Stimulated activated memory B cell treated with anti-CD40 and anti-IgM and Interleukin-4, amounts not matched to agents 10 μg/mL and 1 μg/mL and 100 μg/mL, for 72 hours (primary cell): Measurements from ENCODE around the gene SLC66A1.
"Not testable (repeated sequence)": the region's sequence is repeated elsewhere in the genome, so short reads cannot be mapped to it uniquely, and the experiment has no call there.

ENCODE experiments used
- ATAC-seq: fragments of 150-1000 bp; cut with Tn5 transposase; 2 replicates; pipeline ENCODE4 v1.10.0; 2021
- H3K27ac Mint-ChIP-seq: one replicate; pipeline ENCODE4 v1.8.0; 2022; ENCODE audit warnings: mild to moderate bottlenecking, mixed read lengths
- H3K27me3 Mint-ChIP-seq: one replicate; pipeline ENCODE4 v1.8.0; 2022; ENCODE audit warnings: mixed read lengths
- H3K36me3 Mint-ChIP-seq: one replicate; pipeline ENCODE4 v1.8.0; 2022; ENCODE audit warnings: mixed read lengths
- H3K4me1 Mint-ChIP-seq: one replicate; pipeline ENCODE4 v1.8.0; 2022; ENCODE audit warnings: mixed read lengths
- H3K4me3 Mint-ChIP-seq: one replicate; pipeline ENCODE4 v1.8.0; 2022; ENCODE audit warnings: mild to moderate bottlenecking, moderate library complexity, mixed read lengths
- H3K9me3 Mint-ChIP-seq: one replicate; pipeline ENCODE4 v1.8.0; 2022; ENCODE audit warnings: mixed read lengths

The SLC66A1 gene

GRCh38 chr1:19288324-19289241, 23.5 kb upstream of the SLC66A1 start, which contains the start of gene AKR7A3:
TSS of gene AKR7A3 (minus strand) at chr1:19288770. CDS start at chr1:19288709, 61 bp downstream.
- Mint-ChIP-seq H3K4me3 (peak within 1 kb of the TSS; percentile 71), H3K36me3 (peaks cover 28% of the 10 kb centered on the region), H3K27ac (peak within 1 kb of the TSS; percentile 28), H3K27me3 (peaks cover 23% of the 10 kb centered on the region), H3K4me1 (peaks cover 12% of the 10 kb centered on the region)
- ATAC-seq = peak; percentile 90
- H3K9me3 Mint-ChIP-seq = not testable (repeated sequence)

GRCh38 chr1:19289244-19289643, 22.9 kb upstream of the SLC66A1 start:
- H3K27me3 Mint-ChIP-seq = peaks cover 23% of the 10 kb centered on the region
- peaks cover 8% of the 10 kb centered on the region for H3K9me3 Mint-ChIP-seq
- peaks cover 32% of the 10 kb centered on the region for H3K36me3 Mint-ChIP-seq
- H3K27ac Mint-ChIP-seq = no peak overlapping the region
- ATAC-seq = no peak
- peaks cover 12% of the 10 kb centered on the region for H3K4me1 Mint-ChIP-seq
- peak overlapping the region; percentile 46 for H3K4me3 Mint-ChIP-seq

DNA sequence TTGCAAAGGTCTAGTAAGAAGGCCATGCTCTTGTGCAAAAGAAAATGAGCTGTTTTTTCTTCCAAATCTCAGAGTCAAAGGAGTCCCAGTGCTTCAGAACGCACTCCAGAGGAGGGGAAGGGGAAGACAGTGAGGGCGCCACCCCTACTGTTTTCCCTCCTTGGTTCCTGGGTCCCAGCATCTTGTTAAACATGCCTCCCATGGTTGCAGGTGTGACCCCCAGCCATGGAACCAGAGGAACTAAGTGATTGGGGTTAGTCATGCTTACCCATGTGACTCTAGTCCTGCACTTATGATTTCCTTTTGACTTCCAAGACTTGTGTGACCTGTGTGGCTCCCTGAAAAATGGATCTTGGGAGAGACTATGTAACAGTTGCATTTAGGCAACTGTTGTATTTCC, 17.5 kb upstream of the SLC66A1 start:
- no peak for ATAC-seq
- no peak overlapping the region for H3K27ac Mint-ChIP-seq
- H3K36me3 Mint-ChIP-seq = peaks cover 51% of the 10 kb centered on the region

DNA sequence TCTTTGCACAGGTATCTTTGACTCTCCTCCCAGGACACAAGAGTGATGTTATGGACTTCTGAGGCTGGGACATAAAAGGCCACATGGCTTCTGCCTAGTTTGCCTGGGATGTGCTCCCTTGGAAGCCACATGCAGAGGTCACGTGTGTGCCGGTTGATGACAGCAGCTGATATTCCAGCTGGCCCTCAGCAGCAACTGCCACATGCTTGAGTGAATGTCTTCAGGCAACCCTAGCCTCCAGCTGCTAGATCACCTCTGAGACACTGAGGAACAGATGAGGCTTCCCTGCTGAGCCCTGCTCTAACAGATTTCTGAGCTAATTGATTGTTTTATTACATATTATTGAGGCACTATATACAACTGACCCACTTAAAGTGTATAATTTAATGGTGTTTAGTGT, 11.9 kb upstream of the SLC66A1 start:
- Mint-ChIP-seq H3K36me3 (peaks cover 47% of the 10 kb centered on the region), H3K9me3 (peaks cover 8% of the 10 kb centered on the region)
- ATAC-seq = no peak

More for the DNA sequence above, 17.5 kb upstream of the SLC66A1 start:
- H3K4me1 Mint-ChIP-seq = no peaks in the 10 kb centered on the region
- peaks cover 5% of the 10 kb centered on the region for H3K27me3 Mint-ChIP-seq
- peaks cover 24% of the 10 kb centered on the region for H3K9me3 Mint-ChIP-seq
- no peak overlapping the region for H3K4me3 Mint-ChIP-seq

GRCh38 chr1:19304081-19304480, 8.0 kb upstream of the SLC66A1 start:
- H3K27ac Mint-ChIP-seq, H3K4me1 Mint-ChIP-seq, H3K27me3 Mint-ChIP-seq, ATAC-seq, H3K4me3 Mint-ChIP-seq, H3K9me3 Mint-ChIP-seq: not testable (repeated sequence)
- H3K36me3 Mint-ChIP-seq = peaks cover 61% of the 10 kb centered on the region

More for the DNA sequence above, 11.9 kb upstream of the SLC66A1 start:
- Mint-ChIP-seq H3K4me1 (no peaks in the 10 kb centered on the region), H3K27ac (no peak overlapping the region), H3K4me3 (no peak overlapping the region), H3K27me3 (no peaks in the 10 kb centered on the region)

- no peak for ATAC-seq
- no peaks in the 10 kb centered on the region for H3K27me3 Mint-ChIP-seq
These were observed 6.2 kb upstream of the SLC66A1 start for GRCh38 chr1:19305880-19306279.

DNA sequence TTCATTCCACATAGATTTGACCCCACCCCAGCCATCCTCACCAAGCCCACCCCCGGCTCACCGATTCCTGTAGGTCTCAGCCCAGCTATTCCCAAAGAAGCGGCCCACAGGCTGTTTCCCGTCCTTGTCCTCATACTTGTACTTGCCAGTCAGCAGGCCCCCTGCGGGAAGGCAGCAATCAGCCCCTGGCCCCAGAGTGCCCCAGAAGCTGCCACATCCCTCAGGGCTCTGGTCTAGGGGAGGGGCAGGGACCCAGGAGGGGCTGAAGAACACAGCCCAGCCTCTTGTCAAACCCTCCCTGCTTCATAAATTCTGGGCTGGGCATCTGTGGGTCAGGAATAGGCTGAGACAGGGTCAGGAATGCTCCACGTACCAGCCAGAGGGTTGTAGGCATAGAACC, 5.2 kb upstream of the SLC66A1 start:
- H3K4me3 Mint-ChIP-seq = no peak overlapping the region
- ATAC-seq = no peak
- H3K27me3 Mint-ChIP-seq = no peaks in the 10 kb centered on the region
- peaks cover 16% of the 10 kb centered on the region for H3K4me1 Mint-ChIP-seq
- no peak overlapping the region for H3K27ac Mint-ChIP-seq
- H3K36me3 Mint-ChIP-seq = peaks cover 52% of the 10 kb centered on the region
- no peaks in the 10 kb centered on the region for H3K9me3 Mint-ChIP-seq

More at GRCh38 chr1:19305880-19306279, 6.2 kb upstream of the SLC66A1 start:
- no peaks in the 10 kb centered on the region for H3K9me3 Mint-ChIP-seq
- peaks cover 9% of the 10 kb centered on the region for H3K4me1 Mint-ChIP-seq
- no peak overlapping the region for H3K27ac Mint-ChIP-seq
- H3K36me3 Mint-ChIP-seq = peaks cover 52% of the 10 kb centered on the region
- H3K4me3 Mint-ChIP-seq = no peak overlapping the region

GRCh38 chr1:19307794-19308508, 4.2 kb upstream of the SLC66A1 start:
- H3K36me3 Mint-ChIP-seq = peaks cover 52% of the 10 kb centered on the region
- no peaks in the 10 kb centered on the region for H3K9me3 Mint-ChIP-seq
- no peak overlapping the region for H3K4me3 Mint-ChIP-seq
- ATAC-seq = no peak
- no peaks in the 10 kb centered on the region for H3K27me3 Mint-ChIP-seq
- H3K4me1 Mint-ChIP-seq = peaks cover 20% of the 10 kb centered on the region
- no peak overlapping the region for H3K27ac Mint-ChIP-seq

DNA sequence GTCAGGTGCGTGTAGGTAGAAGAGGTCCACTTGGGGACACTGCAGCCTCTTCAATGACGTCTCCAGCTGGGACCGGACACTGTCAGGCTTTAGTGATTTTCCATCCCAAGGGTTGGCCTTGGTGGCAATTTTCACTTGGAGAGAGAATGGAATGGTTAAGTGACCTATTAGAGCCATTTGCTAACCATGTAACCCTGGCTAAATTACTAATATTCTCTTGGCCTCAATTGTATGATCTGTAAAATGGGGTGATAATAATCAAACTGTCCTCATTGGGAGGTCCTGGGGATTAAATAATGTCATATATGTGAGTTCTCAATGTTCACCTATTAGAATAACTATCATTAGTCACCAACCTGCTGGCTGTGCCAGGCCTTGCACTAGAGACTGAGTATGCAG, 3.6 kb upstream of the SLC66A1 start:
- Mint-ChIP-seq H3K27ac (no peak overlapping the region), H3K36me3 (peaks cover 47% of the 10 kb centered on the region), H3K9me3 (no peaks in the 10 kb centered on the region), H3K4me1 (peaks cover 26% of the 10 kb centered on the region), H3K4me3 (no peak overlapping the region), H3K27me3 (no peaks in the 10 kb centered on the region)
- no peak for ATAC-seq

- no peak for ATAC-seq
- H3K36me3 Mint-ChIP-seq = peaks cover 41% of the 10 kb centered on the region
- H3K27ac Mint-ChIP-seq = no peak overlapping the region
- H3K9me3 Mint-ChIP-seq = no peaks in the 10 kb centered on the region
- H3K4me1 Mint-ChIP-seq = peaks cover 33% of the 10 kb centered on the region
- H3K4me3 Mint-ChIP-seq = no peak overlapping the region
- no peaks in the 10 kb centered on the region for H3K27me3 Mint-ChIP-seq
These were observed 2.9 kb upstream of the SLC66A1 start for GRCh38 chr1:19309123-19309813.

- Mint-ChIP-seq H3K27me3 (no peaks in the 10 kb centered on the region), H3K36me3 (peaks cover 33% of the 10 kb centered on the region), H3K4me1 (peaks cover 41% of the 10 kb centered on the region), H3K27ac (no peak overlapping the region), H3K9me3 (no peaks in the 10 kb centered on the region), H3K4me3 (no peak overlapping the region)
- no peak for ATAC-seq
These were observed 2.1 kb upstream of the SLC66A1 start for GRCh38 chr1:19310061-19310460.

- Mint-ChIP-seq H3K9me3 (no peaks in the 10 kb centered on the region), H3K27me3 (no peaks in the 10 kb centered on the region), H3K27ac (peak overlapping the region; percentile 40), H3K4me3 (peak overlapping the region; percentile 79), H3K36me3 (peaks cover 24% of the 10 kb centered on the region), H3K4me1 (peaks cover 50% of the 10 kb centered on the region)
- ATAC-seq = no peak
These were observed 1.2 kb upstream of the SLC66A1 start for GRCh38 chr1:19310720-19311502.

DNA sequence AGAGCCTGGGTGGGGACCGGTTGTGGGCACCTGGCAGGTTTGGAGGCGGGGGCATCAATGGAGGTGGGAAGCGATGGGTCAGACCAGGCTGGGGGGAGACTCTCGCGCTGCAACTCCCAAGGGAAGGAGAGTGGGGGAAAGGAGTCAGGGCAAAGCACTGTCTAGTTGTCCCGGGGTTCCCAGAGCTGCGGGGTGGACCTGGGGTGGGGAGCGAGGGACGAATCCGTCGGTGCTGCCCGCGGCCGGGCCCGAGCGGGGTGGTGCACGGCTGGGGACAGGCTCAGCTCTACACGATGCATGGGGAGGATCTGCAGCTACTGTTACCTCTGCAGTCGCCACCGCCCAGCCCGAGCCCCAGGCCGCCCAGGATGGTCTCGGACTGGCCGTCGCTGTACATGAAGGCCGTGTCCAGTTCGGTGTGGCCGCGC, 609 bp upstream of the SLC66A1 start:
- peak overlapping the region; percentile 79 for H3K4me3 Mint-ChIP-seq
- H3K27ac Mint-ChIP-seq = peak overlapping the region; percentile 40
- peak; percentile 7 for ATAC-seq
- no peaks in the 10 kb centered on the region for H3K27me3 Mint-ChIP-seq
- peaks cover 56% of the 10 kb centered on the region for H3K4me1 Mint-ChIP-seq
- H3K36me3 Mint-ChIP-seq = peaks cover 22% of the 10 kb centered on the region
- no peaks in the 10 kb centered on the region for H3K9me3 Mint-ChIP-seq

DNA sequence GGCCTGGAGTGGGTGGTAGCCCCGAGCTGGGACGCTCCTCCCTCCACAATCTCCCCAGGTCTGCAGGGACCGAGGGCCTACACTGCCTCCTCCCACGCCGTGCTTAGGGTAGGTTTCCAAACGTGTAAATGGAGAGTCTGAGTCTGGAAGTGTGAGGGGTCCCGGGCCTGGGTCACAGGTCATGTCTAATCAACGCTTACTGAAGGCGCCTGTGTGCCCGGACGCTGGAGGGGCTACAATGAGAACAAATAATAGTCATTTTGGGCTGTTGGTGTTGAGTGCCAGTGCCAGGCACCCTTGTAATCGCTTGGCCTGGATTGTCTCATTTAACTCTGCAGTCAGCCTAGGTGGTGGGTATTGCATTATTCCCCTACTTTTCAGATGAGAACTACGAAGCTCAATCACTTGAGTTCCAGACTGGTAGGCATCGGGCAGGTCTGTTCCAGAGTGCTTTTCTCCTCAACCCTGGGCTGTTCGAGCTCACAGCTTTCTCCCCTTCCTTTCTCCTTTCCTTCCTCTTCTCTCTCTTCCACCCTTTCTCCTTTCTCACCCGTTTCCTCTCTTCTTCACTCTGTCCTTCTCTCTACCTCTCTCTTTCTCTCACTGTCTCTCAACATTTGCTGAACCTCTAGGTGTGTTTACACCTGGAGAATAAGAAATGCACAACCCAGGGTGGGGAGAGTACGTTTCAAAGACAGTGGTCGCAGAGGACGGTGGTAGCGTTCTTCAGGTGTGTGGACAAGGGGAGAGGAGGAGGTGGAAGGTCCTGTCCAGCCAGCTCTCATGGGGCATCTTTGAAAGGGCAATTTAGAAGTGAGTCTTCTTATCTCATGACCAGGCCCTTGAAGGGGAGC, 883 bp downstream of the SLC66A1 start:
- H3K4me3 Mint-ChIP-seq = peak overlapping the region; percentile 64
- no peaks in the 10 kb centered on the region for H3K9me3 Mint-ChIP-seq
- H3K36me3 Mint-ChIP-seq = peaks cover 7% of the 10 kb centered on the region
- ATAC-seq = peak; percentile 59
- peak overlapping the region; percentile 24 for H3K27ac Mint-ChIP-seq
- peaks cover 66% of the 10 kb centered on the region for H3K4me1 Mint-ChIP-seq
- no peaks in the 10 kb centered on the region for H3K27me3 Mint-ChIP-seq
